Measurements from ENCODE around the gene SH3PXD2B. TPM values are rescaled to one million over a fixed set of nuclear protein-coding genes. Genes with fewer than 3 reads are reported as not detected.

Gene SH3PXD2B
- total and polyA plus RNA-seq, 2 of the 4 experiments (the other 2 are of a cell fraction), result 8.2 to 14.4 TPM

- Histone ChIP-seq H2AFZ (replicated peaks; ENCODE audit: low read length, poor library complexity) (no peak overlapping the region), H4K5ac (ENCODE audit: low read depth, low read length) (no peak overlapping the region), H3K9me1 (ENCODE audit: insufficient read depth, low read length) (peaks cover 18% of the 10 kb centered on the region), H2BK5ac (ENCODE audit: low read depth, low read length, poor library complexity, severe bottlenecking) (no peak overlapping the region), H3K4me2 (ENCODE audit: low read depth, low read length) (no peak overlapping the region), H3K23ac (ENCODE audit: low read depth, low read length) (no peak overlapping the region), H3K9ac (ENCODE audit: low read depth, low read length) (no peak overlapping the region), H2AK9ac (replicated peaks; ENCODE audit: low read depth, low read length, poor library complexity) (no peak overlapping the region), H3K79me1 (ENCODE audit: low read depth in 1 of 2, low read length in 2 of 2) (peaks cover 22 to 83% of the 10 kb centered on the region in 2 experiments; a peak in 3 of 4 replicates), H3K27ac (ENCODE audit: insufficient read depth, low read length) (no peak overlapping the region), H3K27me3 (ENCODE audit: control insufficient read depth, insufficient read depth, low read length) (no peaks in the 10 kb centered on the region), H2AK5ac (ENCODE audit: low read depth, low read length) (no peak overlapping the region), H3K14ac (replicated peaks; ENCODE audit: low read depth, low read length) (no peak overlapping the region), H2BK120ac (ENCODE audit: low read depth, low read length) (no peak overlapping the region), H2BK20ac (ENCODE audit: low read depth, low read length) (no peak overlapping the region), H3K4me3 (ENCODE audit: insufficient read depth, low read depth, low read length) (no peak overlapping the region), H3K36me3 (ENCODE audit: control insufficient read depth, insufficient read depth, low read length) (peaks cover 11% of the 10 kb centered on the region), H3K4me1 (ENCODE audit: control insufficient read depth, insufficient read depth, low read length) (peaks cover 18% of the 10 kb centered on the region), H3K9me3 (ENCODE audit: control insufficient read depth, insufficient read depth, low read length) (no peaks in the 10 kb centered on the region), H2BK15ac (ENCODE audit: low read depth, low read length) (no peak overlapping the region), H3K56ac (ENCODE audit: extremely low read depth, insufficient read depth, low read length) (no peak overlapping the region), H4K20me1 (ENCODE audit: insufficient read depth, low read length) (peaks cover 77% of the 10 kb centered on the region), H3K18ac (ENCODE audit: low read depth, low read length) (no peak overlapping the region), H4K8ac (ENCODE audit: low read depth in 2 of 2, low read length in 2 of 2) (no peak overlapping the region), H3K4ac (ENCODE audit: low read depth, low read length) (no peak overlapping the region), H4K91ac (ENCODE audit: insufficient read depth, low read depth, low read length) (no peak overlapping the region)
- no TSS peak for BruUV-seq (replicated peaks)
- no peak for ATAC-seq (ENCODE audit: low read depth)
- DNase-seq, result no peak
- intact Hi-C loops (cut with micrococcal nuclease), result loop anchor here (5.0 to 10.0 kb wide), 4 partner anchors 38 to 346 kb away; no protein-coding TSS in a partner anchor
- WGBS, 2 experiments (ENCODE audit: extremely low coverage in 2 of 2, insufficient read length in 1 of 2), result 78% methylated on average over 3 of the region's 6 CpGs; no CpG with 5 or more reads in 1 of the 2 experiments
- no peak for TF ChIP-seq FOS (IDR thresholded peaks at IDR 0.05; ENCODE audit: low read depth, low read length)
- no peak for TF ChIP-seq CEBPB (IDR thresholded peaks at IDR 0.05; ENCODE audit: low read depth, low read length)
- TF ChIP-seq NFE2L2 (IDR thresholded peaks at IDR 0.05; ENCODE audit: low read depth, low read length), result no peak
- no peak for TF ChIP-seq MXI1 (IDR thresholded peaks at IDR 0.05; ENCODE audit: borderline replicate concordance, low read depth, low read length)
- no peak for TF ChIP-seq RCOR1 (IDR thresholded peaks at IDR 0.05; ENCODE audit: insufficient replicate concordance, low read length)
- no peak for TF ChIP-seq RAD21 (IDR thresholded peaks at IDR 0.05; ENCODE audit: low read length)
- no peak for TF ChIP-seq MAFK (IDR thresholded peaks at IDR 0.05; ENCODE audit: low read depth, low read length)
- no peak for TF ChIP-seq BHLHE40 (IDR thresholded peaks at IDR 0.05; ENCODE audit: low read depth, low read length)
- no peak for TF ChIP-seq RFX5 (IDR thresholded peaks at IDR 0.05; ENCODE audit: low read depth, low read length)
- TF ChIP-seq CTCF (conservative IDR thresholded peaks at IDR 0.05; ENCODE audit: low read depth, low read length), result no peak
- no peak for TF ChIP-seq POLR2A (IDR thresholded peaks at IDR 0.05; ENCODE audit: low read depth, low read length)
- ChIA-PET CTCF (interaction anchor here (0.8 kb wide), 1 partner anchor 13 kb away, joined by 3 read pairs; no protein-coding TSS in a partner anchor), POLR2A (ENCODE audit: unreplicated experiment) (no interaction called here)
- dilution Hi-C loops (cut with HindIII; ENCODE audit: low sequenced_read_pairs, unreplicated experiment), result no loop called here
- in situ Hi-C loops (cut with MboI; ENCODE audit: low sequenced_read_pairs), result no loop called here
Measured at GRCh38 chr5:172450453-172450852, 3.9 kb downstream of the SH3PXD2B start.

Measured in IMR-90 (cell line).